ENCODE measurements around the gene JUN.

GRCh38 chr1:58808077-58808476, 24.2 kb upstream of the JUN start:
- TF ChIP-seq POLR2A (IDR thresholded peaks at IDR 0.05; ENCODE audit: low read depth, low read length) (no peak), RFX5 (IDR thresholded peaks at IDR 0.05; ENCODE audit: low read depth, low read length) (no peak), CTCF (conservative IDR thresholded peaks at IDR 0.05; ENCODE audit: low read depth, low read length) (no peak), RAD21 (IDR thresholded peaks at IDR 0.05; ENCODE audit: low read length) (no peak), SMC3 (IDR thresholded peaks at IDR 0.05; ENCODE audit: low read depth, low read length) (no peak), CEBPB (IDR thresholded peaks at IDR 0.05; ENCODE audit: low read depth, low read length) (no peak), NFE2L2 (IDR thresholded peaks at IDR 0.05; ENCODE audit: low read depth, low read length) (no peak), MXI1 (IDR thresholded peaks at IDR 0.05; ENCODE audit: borderline replicate concordance, low read depth, low read length) (no peak), BHLHE40 (IDR thresholded peaks at IDR 0.05; ENCODE audit: low read depth, low read length) (no peak), MAFK (IDR thresholded peaks at IDR 0.05; ENCODE audit: low read depth, low read length) (no peak), USF2 (IDR thresholded peaks at IDR 0.05; ENCODE audit: low read depth, low read length) (no peak), RCOR1 (IDR thresholded peaks at IDR 0.05; ENCODE audit: insufficient replicate concordance, low read length) (no peak), MAZ (IDR thresholded peaks at IDR 0.05; ENCODE audit: borderline replicate concordance, low read depth, low read length) (no peak)
- TF ChIP-seq, protein P1, sequence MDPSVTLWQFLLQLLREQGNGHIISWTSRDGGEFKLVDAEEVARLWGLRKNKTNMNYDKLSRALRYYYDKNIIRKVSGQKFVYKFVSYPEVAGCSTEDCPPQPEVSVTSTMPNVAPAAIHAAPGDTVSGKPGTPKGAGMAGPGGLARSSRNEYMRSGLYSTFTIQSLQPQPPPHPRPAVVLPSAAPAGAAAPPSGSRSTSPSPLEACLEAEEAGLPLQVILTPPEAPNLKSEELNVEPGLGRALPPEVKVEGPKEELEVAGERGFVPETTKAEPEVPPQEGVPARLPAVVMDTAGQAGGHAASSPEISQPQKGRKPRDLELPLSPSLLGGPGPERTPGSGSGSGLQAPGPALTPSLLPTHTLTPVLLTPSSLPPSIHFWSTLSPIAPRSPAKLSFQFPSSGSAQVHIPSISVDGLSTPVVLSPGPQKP (IDR thresholded peaks at IDR 0.05; ENCODE audit: borderline replicate concordance, low read depth, low read length), result no peak

Data from IMR-90 (cell line).